T1000 (cell line): Measurements from ENCODE around the gene EIF1AD.
"Not testable (repeated sequence)": the region's sequence is repeated elsewhere in the genome, so short reads cannot be mapped to it uniquely, and the experiment has no call there.

Experiments
- DNase-seq: peaks from one replicate; lab custom pipeline; 2025; ENCODE audit warnings: mixed read lengths; lab: John Stamatoyannopoulos, UW

The EIF1AD gene

GRCh38 chr11:65968600-65969482 is 33.1 kb downstream of the EIF1AD start:
- DNase-seq: no peak

GRCh38 chr11:65967329-65967934 is 34.5 kb downstream of the EIF1AD start:
- DNase-seq: no peak

DNA sequence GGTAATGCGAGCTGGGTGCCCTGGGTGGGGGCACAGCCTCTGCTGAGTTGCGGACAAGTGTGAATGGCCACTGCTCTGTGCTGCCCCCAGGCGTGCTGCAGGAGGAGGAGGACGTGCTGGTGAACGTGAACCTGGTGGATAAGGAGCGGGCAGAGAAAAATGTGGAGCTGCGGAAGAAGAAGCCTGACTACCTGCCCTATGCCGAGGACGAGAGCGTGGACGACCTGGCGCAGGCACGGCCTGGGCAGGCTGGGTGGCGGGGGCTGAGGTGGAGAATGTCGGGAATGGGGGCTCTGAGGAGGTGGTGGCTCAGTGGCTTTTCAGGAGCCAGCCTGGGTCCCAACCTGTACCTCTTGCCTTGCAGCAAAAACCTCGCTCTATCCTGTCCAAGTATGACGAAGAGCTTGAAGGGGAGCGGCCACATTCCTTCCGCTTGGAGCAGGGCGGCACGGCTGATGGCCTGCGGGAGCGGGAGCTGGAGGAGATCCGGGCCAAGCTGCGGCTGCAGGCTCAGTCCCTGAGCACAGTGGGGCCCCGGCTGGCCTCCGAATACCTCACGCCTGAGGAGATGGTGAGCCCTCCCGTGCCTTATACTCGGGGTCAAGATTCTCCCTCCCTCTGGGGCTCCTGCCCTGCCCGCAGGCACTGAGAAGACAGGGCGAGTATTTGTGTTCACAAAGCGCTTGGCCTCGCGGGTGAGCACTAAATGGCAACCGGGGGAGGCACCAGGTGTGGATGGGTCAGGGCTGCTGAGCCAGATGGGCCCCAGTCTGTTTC is 35.8 kb downstream of the EIF1AD start:
- no peak for DNase-seq

- no peak for DNase-seq
Measured at GRCh38 chr11:65964906-65965305, 37.1 kb downstream of the EIF1AD start.

- no peak for DNase-seq
Measured at GRCh38 chr11:65962141-65962564, 39.8 kb downstream of the EIF1AD start.

- DNase-seq: peak; percentile 95
Measured at GRCh38 chr11:65961267-65962140, 40.5 kb downstream of the EIF1AD start, which contains the start of gene SART1. TSS of gene SART1 (plus strand) at chr11:65961734. CDS start at chr11:65961781, 47 bp downstream.

DNA sequence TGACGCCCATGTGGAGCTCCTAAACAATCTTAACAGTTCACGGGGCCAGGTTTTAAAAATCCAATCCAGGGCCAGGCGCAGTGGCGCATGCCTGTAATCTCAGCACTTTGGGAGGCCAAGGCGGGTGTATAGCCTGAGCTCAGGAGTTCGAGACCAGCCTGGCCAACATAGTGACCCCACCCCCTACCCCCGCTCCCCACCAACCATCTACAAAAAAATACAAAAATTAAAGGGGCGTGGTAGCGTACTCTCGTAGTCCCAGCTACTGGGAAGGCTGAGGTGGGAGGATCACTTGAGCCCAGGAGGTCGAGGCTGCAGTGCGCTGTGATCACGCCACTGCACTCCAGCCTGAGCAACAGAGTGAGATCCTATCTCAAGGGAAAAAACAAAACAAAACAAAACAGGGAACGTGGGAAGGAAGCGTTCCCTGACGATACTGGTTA is 41.1 kb downstream of the EIF1AD start:
- no peak for DNase-seq

- DNase-seq: no peak
Measured at GRCh38 chr11:65958774-65959420, 43.1 kb downstream of the EIF1AD start.

DNA sequence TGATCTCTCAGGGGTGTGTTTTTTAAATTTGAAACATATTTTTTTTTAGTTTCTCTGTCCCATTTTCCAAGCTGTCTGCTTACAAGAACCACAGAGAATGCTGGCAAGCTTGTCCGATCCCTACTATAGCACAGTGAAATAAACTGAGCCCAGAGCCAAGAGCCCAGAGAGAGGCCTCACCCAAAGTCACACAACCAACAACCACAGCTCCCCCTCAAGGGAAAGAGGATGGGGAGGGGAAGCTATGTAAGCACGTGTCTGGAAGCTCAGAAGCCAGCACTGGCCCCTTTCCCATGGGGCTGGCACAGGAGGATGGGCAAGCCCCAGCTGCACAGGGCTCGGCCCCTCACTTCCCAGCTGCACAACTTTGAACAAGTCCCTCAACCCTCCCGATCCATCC is 43.7 kb downstream of the EIF1AD start:
- no peak for DNase-seq

DNA sequence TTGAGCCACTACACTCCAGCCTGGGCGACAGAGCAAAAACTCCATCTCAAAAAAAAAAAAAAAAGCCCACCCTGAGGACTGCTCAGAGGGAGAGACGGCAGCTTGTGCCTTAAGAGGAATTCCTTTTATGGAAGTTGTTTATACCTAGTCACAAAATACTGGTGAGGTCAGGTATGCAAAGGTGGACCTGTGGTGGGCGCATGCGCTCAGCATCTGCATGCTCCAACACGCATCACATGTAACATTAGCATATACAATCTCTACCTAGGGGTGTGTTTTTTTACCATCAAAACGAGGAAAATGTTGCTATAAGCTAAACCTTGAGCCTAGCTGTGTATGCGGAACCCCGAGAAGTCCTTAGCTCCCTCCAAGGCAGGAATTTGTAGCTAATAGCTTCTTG is 47.2 kb downstream of the EIF1AD start:
- no peak for DNase-seq

DNA sequence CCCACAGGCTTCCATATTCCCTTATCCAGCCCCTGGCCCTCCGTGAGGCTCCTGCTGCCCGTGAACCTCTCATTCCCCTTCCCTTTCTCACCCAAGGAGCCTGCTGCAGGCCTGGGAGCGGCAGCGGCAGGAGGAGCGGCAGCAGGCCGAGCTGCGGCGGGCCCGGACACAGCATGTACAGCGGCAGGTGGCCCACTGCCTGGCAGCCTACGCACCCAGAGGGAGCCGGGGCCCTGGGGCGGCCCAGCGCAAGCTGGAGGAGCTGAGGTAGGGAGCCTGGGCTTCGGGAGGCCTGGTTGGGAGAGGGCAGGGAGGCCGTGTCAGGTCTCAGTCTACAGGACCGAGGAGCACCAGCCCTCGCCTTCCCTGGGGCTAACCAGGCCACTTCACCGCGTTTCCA is 48.5 kb downstream of the EIF1AD start:
- DNase-seq: no peak

GRCh38 chr11:65952052-65952521 is 49.9 kb downstream of the EIF1AD start:
- DNase-seq: no peak

DNA sequence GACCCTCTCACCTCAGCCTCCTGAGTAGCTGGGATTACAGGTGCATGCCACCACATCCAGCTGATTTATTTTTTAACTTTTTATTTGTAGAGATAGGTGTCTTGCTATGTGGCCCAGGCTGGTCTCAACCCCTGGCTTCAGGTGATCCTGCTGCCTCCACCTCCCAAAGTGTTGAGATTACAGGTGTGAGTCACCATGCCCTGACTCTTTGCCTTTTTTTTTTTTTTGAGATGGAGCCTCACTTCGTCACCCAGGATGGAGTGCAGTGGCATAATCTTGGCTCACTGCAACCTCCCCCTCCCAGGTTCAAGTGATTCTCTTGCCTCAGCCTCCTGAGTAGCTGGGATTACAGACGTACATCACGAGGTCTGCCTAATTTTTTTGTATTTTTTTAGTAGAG is 50.3 kb downstream of the EIF1AD start:
- DNase-seq: not testable (repeated sequence)

DNA sequence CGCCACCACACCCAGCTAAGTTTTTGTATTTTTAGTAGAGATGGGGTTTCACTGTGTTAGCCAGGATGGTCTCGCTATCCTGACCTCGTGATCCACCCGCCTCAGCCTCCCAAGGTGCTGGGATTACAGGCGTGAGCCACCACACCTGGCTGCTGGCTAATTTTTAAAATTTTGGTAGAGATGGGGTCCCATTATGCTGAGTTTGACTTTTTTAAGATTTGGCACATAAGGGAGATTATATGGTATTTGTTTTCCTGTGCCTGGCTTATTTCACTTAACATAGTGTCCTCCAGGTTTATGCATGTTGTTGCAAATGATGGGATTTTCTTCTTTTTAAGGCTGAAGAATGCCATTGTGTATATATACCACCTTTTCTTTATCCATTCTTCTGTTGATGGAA is 51.2 kb downstream of the EIF1AD start:
- not testable (repeated sequence) for DNase-seq

DNA sequence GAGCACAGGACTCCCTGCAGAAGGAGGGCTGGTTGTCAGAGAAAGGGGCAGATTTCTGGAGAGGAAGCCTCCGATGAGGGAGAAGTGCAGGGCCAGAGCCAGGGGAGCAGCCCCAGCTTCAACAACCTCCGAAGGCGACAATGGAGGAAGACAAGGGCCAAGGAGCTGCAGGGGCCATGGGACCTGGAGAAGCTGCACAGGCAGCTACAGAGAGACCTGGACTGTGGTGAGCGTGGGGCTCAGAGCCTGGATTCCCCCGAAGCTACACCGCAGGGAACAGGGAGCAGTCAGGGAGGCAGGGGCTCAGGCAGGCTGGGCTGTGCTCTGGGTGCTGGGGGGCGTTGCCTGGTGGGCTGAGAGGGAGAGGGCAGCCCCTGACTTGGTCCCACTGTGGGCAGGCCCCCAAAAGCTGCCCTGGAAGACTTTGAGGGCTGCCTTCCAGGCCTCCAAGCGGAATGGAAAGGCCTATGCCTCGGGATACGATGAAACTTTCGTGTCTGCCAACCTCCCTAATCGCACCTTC is 54.3 kb downstream of the EIF1AD start:
- no peak for DNase-seq

DNA sequence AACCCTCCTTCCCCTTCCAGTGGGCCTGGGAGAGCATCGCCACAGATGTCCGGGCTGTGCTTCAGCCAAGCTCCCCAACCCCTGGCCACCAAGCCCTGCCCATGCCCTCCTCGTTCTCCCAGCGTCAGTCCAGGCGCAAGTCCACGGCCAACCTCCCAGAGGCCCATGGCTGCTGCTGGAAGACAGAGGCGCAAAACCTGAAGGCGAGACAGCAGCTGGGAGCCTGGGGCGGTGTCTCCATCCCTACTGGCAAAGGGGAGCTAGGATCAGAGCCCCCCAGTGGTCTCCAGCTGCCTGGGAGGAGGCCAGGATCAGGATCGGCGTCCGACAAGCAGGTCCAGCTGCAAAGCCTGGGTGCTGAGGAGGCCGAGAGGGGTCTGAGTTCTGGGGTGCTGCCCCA is 54.8 kb downstream of the EIF1AD start:
- no peak for DNase-seq

DNA sequence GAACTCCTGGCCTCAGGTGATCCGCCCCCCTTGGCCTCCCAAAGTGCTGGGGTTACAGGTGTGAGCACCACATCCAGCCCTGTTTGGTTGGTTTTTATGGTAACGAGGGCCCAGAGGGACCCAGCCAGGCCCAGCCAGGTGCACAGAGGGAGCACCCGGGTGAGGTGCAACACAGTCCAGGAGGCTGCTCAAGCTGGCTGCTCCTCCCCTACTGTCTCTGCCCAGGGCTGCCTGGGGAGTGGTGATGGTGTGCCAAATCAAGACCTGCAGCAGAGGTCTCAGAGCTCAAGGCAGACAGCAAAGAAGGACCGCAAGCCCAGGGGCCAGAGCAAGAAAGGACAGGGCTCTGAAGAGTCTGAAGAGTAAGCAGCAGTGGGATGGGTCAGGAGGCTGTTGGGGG is 55.3 kb downstream of the EIF1AD start:
- DNase-seq: no peak
